ENCODE measurements around the gene MYEOV.

DNA sequence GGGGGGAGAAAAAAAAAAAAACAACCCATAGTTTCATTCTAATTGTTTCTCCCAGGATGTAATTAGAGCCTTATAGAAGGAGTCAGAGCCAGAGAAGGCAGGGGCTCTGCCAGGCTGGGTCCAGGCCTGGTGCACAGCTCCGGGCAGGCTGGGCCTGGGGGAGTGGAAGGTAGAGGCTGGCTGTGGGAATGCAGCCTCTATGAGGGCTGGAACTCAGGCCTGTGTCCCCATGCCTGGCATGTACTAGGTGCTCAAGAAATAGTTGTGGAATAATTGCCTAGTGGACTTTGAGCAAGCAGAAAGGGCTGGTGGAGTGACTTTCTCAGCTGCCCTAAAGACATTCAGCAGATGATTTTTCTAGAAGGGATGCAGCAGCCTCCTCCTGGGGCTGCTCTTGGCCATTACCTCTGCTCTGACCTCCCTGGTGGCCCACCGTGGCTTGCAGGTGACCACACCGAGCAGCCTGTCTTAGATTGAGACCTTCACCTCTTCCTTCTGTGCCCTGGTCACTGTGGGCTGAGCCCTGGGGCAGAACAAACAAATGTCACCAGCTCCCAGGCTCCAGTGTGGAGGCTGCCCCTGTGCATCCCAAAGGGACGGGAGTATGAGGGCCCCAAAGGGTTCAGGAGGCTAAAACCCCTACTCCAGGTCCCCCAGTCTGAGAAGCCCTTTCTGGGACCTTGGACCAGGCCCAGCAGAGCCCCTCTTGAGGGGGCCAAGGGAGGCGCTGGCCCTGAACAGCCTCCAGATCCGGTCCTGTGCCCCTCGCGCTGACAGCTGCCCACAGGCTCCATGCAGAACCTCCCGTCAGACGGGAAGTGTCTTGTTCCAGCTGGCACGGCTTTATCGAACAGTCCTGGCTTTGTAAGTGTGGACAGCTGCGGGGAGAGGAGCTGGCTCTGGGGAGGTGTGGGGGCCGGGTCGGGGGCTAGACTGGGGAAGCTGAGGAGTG is 18.8 kb downstream of the MYEOV start:
- TF ChIP-seq, protein P1, sequence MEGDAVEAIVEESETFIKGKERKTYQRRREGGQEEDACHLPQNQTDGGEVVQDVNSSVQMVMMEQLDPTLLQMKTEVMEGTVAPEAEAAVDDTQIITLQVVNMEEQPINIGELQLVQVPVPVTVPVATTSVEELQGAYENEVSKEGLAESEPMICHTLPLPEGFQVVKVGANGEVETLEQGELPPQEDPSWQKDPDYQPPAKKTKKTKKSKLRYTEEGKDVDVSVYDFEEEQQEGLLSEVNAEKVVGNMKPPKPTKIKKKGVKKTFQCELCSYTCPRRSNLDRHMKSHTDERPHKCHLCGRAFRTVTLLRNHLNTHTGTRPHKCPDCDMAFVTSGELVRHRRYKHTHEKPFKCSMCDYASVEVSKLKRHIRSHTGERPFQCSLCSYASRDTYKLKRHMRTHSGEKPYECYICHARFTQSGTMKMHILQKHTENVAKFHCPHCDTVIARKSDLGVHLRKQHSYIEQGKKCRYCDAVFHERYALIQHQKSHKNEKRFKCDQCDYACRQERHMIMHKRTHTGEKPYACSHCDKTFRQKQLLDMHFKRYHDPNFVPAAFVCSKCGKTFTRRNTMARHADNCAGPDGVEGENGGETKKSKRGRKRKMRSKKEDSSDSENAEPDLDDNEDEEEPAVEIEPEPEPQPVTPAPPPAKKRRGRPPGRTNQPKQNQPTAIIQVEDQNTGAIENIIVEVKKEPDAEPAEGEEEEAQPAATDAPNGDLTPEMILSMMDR (IDR thresholded peaks at IDR 0.05): no peak
- TF ChIP-seq POLR2A (IDR thresholded peaks at IDR 0.05): no peak

All from heart left ventricle (tissue), 13 donors.